ENCODE results near the gene GRK2. TPM values are rescaled to one million over a fixed set of nuclear protein-coding genes. Genes with fewer than 3 reads are reported as not detected.

GRK2 gene
- total and polyA plus RNA-seq, 11 donors: 40.1 to 107 (median 50.1) TPM

DNA sequence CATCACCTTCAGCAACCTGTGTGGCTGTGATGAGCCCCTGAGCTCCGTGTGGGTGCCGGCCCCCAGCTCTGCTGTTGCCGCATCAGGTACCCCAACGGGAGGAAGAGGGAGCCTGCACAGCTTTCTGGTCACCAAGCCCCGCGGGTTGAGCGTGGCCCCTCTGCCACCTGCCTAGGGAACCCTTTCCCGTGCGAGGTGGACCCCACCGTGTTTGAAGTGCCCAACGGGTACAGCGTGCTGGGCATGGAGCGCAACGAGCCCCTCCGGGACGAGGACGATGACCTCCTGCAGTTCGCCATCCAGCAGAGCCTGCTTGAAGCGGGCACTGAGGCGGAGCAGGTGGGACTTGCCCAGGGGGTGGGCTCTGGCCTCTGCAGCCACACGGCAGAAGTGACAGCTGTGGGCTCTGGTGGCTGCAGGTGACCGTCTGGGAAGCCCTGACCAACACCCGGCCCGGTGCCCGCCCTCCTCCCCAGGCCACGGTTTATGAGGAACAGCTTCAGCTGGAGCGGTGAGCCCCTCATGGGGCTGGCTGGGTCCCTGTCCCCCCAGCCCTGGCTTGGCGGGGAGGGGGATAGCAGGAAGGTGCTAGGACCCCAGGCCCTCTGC is 35.1 kb downstream of the GRK2 start:
- peak in 3 of 5 donors; percentile 19 to 61 (median 24) for DNase-seq
- intact Hi-C loops (cut with DNase I): loop anchor here in 1 of 10 donors (5.0 kb wide), 1 partner anchor 34 kb away; the partner anchor contains the start of gene GRK2
- peaks cover 0 to 57% (median 41%) of the 10 kb centered on the region in 9 donors for H3K36me3 ChIP-seq
- H3K27me3 ChIP-seq: no peaks in the 10 kb centered on the region
- TF ChIP-seq, protein P1, sequence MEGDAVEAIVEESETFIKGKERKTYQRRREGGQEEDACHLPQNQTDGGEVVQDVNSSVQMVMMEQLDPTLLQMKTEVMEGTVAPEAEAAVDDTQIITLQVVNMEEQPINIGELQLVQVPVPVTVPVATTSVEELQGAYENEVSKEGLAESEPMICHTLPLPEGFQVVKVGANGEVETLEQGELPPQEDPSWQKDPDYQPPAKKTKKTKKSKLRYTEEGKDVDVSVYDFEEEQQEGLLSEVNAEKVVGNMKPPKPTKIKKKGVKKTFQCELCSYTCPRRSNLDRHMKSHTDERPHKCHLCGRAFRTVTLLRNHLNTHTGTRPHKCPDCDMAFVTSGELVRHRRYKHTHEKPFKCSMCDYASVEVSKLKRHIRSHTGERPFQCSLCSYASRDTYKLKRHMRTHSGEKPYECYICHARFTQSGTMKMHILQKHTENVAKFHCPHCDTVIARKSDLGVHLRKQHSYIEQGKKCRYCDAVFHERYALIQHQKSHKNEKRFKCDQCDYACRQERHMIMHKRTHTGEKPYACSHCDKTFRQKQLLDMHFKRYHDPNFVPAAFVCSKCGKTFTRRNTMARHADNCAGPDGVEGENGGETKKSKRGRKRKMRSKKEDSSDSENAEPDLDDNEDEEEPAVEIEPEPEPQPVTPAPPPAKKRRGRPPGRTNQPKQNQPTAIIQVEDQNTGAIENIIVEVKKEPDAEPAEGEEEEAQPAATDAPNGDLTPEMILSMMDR (IDR thresholded peaks at IDR 0.05): no peak
- TF ChIP-seq POLR2A (IDR thresholded peaks at IDR 0.05): no peak
- peak overlapping the region in 2 of 12 donors; percentile 94 to 95 for H3K4me3 ChIP-seq
- H3K9me3 ChIP-seq: no peaks in the 10 kb centered on the region
- H3K27ac ChIP-seq: peak overlapping the region in 4 of 12 donors; percentile 71 to 87 (median 80)
- no peak for ATAC-seq
- H3K4me1 ChIP-seq: peaks cover 8 to 35% (median 24%) of the 10 kb centered on the region in 12 donors
- WGBS, 4 donors: 93 to 94% (median 94%) methylated on average over 24 to 28 of the region's 28 CpGs

DNA sequence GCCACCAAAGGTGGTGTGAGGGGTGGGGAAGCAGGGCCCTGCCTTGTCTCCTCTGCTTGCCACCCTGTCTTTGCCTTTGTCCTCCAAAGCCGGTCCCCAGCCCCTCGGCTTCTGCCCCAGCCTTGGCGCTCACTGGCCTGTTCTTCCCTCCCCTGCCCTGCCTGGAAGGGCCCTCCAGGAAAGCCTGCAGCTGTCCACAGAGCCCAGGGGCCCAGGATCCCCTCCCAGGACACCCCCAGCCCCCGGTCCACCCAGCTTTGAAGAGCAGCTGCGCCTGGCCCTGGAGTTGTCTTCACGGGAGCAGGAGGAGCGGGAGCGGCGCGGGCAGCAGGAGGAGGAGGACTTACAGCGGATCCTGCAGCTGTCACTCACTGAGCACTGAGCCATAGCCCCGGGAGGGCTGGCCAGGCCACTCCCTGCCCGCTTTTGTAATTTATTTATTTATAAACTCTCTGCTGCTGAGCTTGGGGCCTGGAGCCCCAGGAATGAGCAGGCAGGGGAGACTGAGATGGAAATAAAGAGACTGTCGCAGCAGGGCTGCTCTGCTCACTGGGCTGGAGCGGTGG is 35.8 kb downstream of the GRK2 start:
- DNase-seq (peak; percentile 64 to 82 (median 71)), ATAC-seq (peak; percentile 64 to 85 (median 69))
- Histone ChIP-seq H3K9me3 (no peaks in the 10 kb centered on the region), H3K4me3 (peak overlapping the region in 11 of 12 donors; percentile 67 to 98 (median 92)), H3K36me3 (peaks cover 0 to 53% (median 35%) of the 10 kb centered on the region in 9 donors), H3K4me1 (peaks cover 8 to 35% (median 24%) of the 10 kb centered on the region in 12 donors), H3K27ac (peak overlapping the region in 11 of 12 donors; percentile 71 to 89 (median 80)), H3K27me3 (no peaks in the 10 kb centered on the region)
- intact Hi-C loops (cut with DNase I): loop anchor here in 2 of 10 donors (2.0 to 5.0 kb wide), 2 partner anchors 13 to 35 kb away; partner anchors contain the start of genes ANKRD13D (in 1 of the 2) and GRK2 (in 1 of the 2)
- 48 to 57% (median 52%) methylated on average over 15 of the region's 15 CpGs for WGBS, 4 donors
- TF ChIP-seq POLR2A (IDR thresholded peaks at IDR 0.05): no peak
- TF ChIP-seq, protein P1 (IDR thresholded peaks at IDR 0.05): no peak

DNA sequence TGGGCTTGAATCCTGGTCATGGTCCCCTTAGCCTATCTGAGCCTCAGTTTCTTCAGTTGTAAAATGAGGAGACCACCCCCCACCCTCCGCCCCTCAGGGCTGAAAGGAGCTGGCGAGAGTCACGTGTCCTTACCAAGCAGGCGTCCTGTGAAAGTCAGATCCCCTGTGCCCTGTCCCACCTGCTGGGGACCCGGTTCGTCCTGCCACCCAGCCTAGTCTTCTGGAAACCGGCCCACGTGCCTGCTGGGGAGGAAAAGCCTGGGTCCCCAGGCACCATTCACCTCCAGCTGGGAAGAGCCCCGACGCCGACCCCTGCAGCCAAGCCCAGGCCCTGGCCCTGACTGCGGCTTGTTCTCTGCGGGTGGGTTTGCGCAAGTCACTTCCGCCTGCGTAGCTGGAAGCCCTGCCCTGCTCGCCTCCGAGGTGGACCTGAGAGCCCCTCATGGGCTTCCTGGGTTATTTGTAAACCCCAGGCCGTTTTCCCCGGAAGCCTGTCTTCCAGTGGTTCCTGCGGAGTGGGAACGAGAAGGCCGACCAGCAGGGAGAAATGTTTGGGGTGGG is 36.4 kb downstream of the GRK2 start:
- ATAC-seq: peak; percentile 9 to 40 (median 28)
- Histone ChIP-seq H3K4me1 (peaks cover 8 to 35% (median 24%) of the 10 kb centered on the region in 12 donors), H3K36me3 (peaks cover 0 to 52% (median 38%) of the 10 kb centered on the region in 9 donors), H3K27me3 (no peaks in the 10 kb centered on the region), H3K27ac (peak overlapping the region; percentile 20 to 89 (median 80)), H3K9me3 (no peaks in the 10 kb centered on the region), H3K4me3 (peak overlapping the region; percentile 67 to 98 (median 92))
- TF ChIP-seq POLR2A (IDR thresholded peaks at IDR 0.05): no peak
- intact Hi-C loops (cut with DNase I): loop anchor here in 2 of 10 donors (2.0 to 5.0 kb wide), 2 partner anchors 14 to 35 kb away; partner anchors contain the start of genes ANKRD13D (in 1 of the 2) and GRK2 (in 1 of the 2)
- peak in 4 of 5 donors; percentile 39 to 69 (median 47) for DNase-seq
- 20 to 45% (median 23%) methylated on average over 6 to 23 of the region's 23 CpGs for WGBS, 4 donors

DNA sequence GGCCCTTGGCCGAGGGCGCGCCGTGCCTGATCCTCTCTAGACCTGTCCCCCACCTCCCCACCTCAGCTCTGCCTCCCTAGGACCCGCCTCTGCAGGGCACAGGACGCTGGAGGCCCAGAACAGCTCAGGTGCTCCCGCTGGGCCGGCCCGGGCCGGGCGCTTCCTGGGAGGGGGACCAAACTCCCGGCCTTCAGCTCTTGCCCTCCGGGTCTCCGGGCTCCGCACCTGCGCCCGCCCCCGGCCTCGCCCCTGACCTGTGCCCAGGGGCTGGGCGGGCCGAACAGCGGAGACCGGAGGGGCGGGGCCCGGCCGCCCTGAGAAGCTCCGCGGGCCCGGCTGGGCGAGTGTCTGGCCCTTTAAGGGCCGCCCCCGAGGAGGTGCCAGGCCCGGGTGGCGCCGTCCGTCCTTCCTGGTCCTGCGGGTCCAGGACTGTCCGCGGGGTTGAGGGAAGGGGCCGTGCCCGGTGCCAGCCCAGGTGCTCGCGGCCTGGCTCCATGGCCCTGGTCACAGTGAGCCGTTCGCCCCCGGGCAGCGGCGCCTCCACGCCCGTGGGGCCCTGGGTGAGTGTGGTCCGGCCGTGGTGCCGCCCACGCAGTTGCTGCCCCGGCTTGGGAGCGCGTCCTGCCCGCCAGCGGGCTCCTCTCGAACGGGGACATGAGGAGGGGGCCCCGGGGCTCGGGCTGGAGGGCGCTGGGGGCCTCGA is 37.0 kb downstream of the GRK2 start, which contains the start of gene SSH3:
Gene SSH3 (plus strand): TSS at position 399 of the 703 bp plus-strand sequence. CDS start 96 bp downstream, at position 495.
- DNase-seq (peak; percentile 81 to 89 (median 83)), ATAC-seq (peak; percentile 76 to 90 (median 88))
- H3K27me3 ChIP-seq: no peaks in the 10 kb centered on the region
- peak within 1 kb of the TSS; percentile 20 to 89 (median 80) for H3K27ac ChIP-seq
- no peaks in the 10 kb centered on the region for H3K9me3 ChIP-seq
- intact Hi-C loops (cut with DNase I): loop anchor here in 2 of 10 donors (2.0 to 5.0 kb wide), 2 partner anchors 14 to 36 kb away; partner anchors contain the start of genes ANKRD13D (in 1 of the 2) and GRK2 (in 1 of the 2)
- peak within 1 kb of the TSS; percentile 67 to 98 (median 92) for H3K4me3 ChIP-seq
- 0 to 1% (median 0%) methylated on average over 10 to 65 of the region's 65 CpGs for WGBS, 4 donors
- TF ChIP-seq, protein P1 (IDR thresholded peaks at IDR 0.05): no peak
- TF ChIP-seq POLR2A (IDR thresholded peaks at IDR 0.05): peak in 1 of 2 donors; percentile 65
- H3K36me3 ChIP-seq: peaks cover 0 to 54% (median 35%) of the 10 kb centered on the region in 9 donors
- H3K4me1 ChIP-seq: peaks cover 8 to 35% (median 24%) of the 10 kb centered on the region in 12 donors

Data from heart left ventricle (tissue), 16 donors.